Superior temporal gyrus (tissue), 1 donor: ENCODE results near the gene CATSPERD.
A peak's percentile ranks its signal among the peaks of the same experiment; 100 is the strongest.

Source experiments
- DNase-seq: peaks from one replicate; pipeline ENCODE4 v3.0.0-alpha.2; 2016; ENCODE audit errors: extremely low spot score

The CATSPERD gene

DNA sequence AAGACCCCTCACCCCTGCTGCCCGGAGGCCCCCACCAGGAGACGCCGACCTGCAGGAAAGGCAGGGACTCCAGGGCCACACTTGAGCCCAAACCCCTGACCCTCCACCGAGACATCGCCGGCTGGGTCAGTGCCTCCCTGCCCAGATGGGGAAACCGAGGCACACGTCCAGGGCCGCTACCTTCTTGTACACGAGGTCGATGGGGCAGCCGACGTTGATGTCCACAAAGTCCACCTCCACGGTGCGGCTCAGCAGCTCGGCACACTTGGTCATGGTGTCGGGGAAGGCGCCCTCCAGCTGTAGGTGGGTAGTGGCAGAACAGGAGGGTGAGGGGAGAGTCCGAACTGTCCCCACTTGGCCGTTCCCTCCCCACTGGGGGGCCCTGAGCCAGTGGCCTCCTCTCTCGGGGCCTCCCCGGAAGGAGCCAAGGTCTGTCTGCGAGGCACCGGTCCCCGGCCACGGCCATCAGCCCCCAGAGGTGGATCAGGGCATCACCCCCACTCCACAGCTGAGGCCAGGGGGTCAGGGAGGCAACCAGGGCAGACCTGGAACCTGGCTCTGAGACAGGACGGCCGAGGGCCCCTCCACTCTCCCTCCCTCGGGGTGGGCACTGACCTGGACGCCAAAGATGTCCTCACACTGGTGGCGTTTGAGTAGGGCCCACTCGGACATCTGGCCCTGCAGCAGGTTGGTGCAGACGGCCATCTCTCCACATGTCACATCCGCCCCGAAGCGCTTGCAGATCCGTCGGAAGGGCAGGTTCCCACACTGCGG is 67.2 kb downstream of the CATSPERD start:
- DNase-seq, result no peak

GRCh38 chr19:5788422-5788821 is 68.0 kb downstream of the CATSPERD start:
- no peak for DNase-seq

- DNase-seq, result no peak
These were observed 68.9 kb downstream of the CATSPERD start for GRCh38 chr19:5789351-5789761.

- DNase-seq, result no peak
These were observed 69.6 kb downstream of the CATSPERD start for GRCh38 chr19:5789886-5790558.

- peak; percentile 99 for DNase-seq
These were observed 70.4 kb downstream of the CATSPERD start, which contains the start of gene DUS3L for GRCh38 chr19:5790559-5791520. DUS3L (minus strand) TSS chr19:5791163; CDS start chr19:5791141, 22 bp downstream.

GRCh38 chr19:5792224-5792623 is 71.8 kb downstream of the CATSPERD start:
- DNase-seq, result no peak

GRCh38 chr19:5793188-5793587 is 72.8 kb downstream of the CATSPERD start:
- DNase-seq, result no peak

DNA sequence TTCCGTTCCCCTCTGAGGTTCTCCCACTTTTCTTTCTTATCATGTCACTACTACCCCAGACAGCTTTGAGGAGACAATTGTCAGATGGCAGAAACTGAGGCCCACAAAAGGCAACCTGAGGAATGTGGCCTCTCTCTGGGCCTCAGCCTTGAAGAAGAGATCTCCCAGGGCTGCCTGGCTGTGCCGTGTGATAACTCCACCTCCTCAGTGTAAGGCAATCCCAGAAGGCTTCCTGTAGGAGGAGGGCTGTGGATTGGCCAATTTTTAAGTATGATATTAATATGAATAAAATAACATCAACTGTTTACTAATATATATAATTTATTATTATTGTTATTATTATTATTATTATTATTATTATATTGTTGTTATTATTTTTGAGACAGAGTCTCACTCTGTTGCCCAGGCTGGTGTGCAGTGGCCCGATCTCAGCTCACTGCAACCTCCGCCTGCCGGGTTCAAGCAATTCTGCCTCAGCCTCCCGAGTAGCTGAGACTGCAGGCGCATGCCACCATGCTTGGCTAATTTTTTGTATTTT is 75.0 kb downstream of the CATSPERD start:
- DNase-seq, result no peak

DNA sequence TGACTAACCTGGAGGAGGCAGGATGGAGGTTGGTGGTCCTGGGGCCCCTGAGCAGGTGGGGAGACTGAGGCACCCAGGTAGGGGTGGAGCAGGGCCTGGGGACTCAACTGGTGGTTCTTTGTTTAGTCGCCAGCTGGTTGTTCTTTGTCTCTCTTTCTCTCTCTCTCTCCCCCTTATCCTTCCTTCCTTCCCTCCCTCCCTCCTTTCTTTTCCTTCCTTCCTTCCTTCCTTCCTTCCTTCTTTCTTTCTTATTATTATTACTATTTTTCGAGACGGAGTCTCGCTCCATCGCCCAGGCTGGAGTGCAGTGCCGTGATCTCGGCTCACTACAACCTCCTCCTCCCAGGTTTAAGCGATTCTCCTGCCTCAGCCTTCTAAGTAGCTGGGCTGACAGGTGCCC is 77.8 kb downstream of the CATSPERD start:
- no peak for DNase-seq

DNA sequence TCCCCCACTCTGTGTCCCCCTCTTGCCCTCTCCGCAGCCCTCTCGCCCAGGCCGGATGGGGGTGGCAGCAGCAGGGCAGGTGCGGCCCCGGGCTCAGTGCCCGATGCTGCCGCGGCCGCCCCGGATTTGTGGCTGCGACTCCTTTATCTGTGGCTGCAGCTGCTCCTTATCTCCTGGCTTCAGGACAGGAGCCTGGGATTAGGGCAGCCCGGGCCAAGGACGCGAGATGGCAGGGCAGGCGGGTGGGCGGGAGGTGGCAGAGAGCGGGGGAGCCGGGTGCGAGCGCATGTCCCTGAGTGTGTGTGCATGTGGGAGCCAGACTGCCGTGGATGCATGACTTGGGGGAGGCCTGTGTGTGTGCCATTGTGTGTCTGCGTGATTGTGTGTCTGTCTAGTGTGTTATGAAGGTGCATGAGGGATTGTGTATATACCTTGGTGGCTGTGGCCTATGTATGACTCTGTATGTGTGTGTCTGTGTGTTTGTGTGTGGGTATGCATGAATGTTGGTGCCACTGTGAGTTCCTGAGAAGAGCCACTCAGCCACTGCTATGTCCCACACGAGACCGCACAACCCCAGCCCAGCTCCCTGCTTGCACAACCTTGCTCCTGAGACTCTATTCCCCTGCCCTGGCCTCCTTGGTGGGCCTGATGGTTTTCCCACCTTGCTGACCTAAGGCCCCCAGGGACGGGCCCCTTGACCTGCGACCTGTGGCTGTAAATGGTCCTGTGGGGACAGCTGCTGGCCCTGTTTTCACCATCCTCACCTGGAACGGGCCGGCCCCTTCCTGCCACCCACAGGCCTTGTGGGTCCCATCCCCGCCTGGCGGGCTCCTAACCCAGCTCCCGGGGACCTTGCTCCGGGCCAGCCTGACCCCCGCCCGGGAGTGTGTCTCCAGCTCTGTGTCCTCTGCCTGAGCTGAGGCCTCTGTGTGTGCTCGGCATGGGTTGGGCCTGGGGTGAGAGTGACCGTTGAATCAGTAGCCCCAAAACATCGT is 79.1 kb downstream of the CATSPERD start:
- no peak for DNase-seq

DNA sequence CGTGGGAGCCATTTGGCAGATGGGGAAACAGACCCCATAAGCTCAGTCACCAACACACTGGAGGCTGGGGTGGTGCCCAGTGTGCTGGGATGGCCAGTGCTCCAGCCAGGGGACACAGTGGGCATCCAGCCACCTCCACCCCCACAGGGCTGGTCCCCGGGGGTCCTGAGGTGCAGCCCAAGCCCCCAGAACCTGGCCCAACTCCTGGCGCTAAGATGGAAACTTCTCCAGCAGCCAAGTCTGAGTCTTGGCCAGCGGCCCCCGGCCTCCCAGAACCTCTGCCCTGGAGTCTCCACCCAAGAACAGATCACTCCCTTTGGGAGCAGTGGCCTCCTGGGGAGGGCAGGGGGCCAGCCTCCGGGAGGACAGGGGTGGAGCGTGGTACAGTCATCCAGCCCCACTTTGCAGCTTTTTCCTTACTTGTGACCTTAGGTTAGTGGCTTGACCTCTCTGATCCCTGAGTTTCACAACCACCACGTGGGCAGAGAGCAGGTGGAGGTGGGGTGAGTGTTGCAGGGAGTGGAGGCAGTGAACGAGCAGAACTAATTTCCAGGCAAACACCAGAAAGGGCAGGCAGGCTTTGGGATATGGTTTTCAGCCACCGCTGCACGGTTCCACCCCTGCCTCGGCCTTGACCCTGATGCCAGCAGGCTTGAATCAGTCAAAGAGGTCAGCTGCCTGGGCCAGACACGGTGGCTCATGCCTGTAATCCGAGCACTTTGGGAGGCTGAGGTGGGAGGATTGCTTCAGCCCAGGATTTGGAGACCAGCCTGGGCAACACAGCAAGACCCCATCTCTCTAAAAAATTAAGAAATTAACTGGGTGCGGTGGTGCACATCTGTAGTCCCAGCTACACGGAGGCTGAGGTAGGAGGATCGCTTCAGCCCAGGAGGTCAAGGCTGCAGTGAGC is 80.2 kb downstream of the CATSPERD start:
- no peak for DNase-seq

DNA sequence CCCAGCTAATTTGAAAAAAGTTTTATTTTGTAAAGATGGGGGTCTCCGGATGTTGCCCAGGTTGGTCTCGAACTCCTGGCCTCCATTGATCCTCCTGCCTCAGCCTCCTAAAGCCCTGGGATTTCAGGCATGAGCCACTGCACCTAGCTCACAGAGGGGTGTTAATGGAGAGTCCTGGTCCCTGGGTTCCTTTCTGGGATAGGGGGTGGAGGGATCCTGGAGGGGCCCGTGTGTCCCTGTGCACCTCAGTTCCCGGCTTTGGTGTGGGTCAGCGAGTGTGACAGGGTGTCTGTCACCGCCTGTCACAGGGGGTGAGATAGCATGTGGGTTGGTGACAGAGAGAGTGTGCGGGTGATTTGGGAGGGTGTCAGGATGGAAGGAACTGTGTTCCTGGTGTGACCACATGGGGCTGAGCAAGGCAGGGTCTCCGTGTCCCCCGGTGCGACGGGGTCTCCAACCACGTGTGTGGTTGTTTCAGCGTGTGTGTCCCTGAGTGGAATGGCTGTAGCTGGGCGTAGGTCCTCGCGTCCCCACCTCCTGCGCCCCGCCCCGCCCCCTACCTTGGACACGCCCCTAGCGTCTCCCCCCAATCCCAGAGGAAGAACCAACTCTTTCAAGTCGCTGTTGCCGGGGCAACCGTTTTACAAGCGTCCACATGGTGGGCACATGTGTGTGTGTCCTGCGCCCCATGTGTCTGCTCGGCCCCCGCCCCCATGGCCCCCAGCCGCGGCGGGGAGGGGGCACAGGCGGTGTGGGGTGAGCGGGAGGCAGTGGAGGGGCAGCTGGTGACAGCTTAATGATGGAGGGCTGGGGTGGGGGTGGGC is 81.6 kb downstream of the CATSPERD start:
- DNase-seq, result no peak

DNA sequence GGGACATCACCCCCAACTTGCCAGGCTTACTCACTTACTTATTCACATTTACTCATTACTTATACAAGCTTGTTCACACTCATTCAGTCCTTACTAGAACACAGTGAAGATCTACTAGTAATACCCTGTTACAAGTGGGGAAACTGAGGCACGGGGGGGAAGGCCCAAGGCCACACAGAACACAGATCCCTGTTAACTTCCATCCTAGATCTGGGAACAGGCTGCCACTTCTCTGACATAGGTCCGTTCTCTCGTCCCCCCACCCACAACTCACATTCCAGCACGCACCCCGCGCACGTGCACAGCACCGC is 83.0 kb downstream of the CATSPERD start:
- no peak for DNase-seq

DNA sequence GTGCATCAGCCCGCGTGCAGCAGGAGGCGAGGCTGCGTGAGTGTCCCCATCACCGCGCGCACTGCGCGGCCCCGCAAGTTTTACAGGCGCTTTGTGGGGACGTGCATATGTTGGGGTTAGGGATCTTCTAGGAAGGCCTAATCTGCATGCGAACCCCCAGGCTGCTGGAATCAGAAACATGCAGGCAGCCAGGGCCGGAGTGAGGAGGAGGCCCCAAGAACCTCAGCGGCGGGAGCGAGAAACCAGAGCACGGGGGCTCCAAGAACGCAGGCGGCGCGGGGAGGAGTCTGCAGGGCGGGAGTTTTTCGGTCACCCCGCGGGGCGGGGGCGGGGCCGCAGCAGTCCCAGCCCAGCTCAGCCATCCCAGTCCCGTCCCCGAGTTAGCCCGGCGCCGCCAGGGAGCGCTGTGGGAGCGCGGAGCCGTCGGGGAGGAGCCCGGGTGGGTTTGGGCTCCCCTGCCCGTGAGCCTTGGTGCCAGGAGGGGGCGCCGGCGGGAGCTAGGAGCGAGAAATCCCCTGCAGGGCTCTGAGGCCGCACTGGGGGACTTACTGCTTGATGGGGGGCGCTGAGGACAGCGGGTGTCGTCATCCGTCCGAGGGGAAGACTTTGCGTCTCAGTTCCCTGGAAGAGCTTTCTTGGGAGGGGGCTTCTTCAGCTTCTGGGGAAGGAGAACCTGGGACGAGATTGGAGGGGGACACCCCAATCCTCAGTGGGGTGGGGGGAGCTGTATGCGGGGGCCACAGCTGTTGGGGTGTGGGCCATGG is 83.5 kb downstream of the CATSPERD start:
- DNase-seq, result peak; percentile 15

- no peak for DNase-seq
These were observed 84.4 kb downstream of the CATSPERD start, which contains the start of gene NRTN for GRCh38 chr19:5804516-5805461. NRTN (plus strand) TSS chr19:5805067; CDS start chr19:5824166, 19,099 bp downstream.

DNA sequence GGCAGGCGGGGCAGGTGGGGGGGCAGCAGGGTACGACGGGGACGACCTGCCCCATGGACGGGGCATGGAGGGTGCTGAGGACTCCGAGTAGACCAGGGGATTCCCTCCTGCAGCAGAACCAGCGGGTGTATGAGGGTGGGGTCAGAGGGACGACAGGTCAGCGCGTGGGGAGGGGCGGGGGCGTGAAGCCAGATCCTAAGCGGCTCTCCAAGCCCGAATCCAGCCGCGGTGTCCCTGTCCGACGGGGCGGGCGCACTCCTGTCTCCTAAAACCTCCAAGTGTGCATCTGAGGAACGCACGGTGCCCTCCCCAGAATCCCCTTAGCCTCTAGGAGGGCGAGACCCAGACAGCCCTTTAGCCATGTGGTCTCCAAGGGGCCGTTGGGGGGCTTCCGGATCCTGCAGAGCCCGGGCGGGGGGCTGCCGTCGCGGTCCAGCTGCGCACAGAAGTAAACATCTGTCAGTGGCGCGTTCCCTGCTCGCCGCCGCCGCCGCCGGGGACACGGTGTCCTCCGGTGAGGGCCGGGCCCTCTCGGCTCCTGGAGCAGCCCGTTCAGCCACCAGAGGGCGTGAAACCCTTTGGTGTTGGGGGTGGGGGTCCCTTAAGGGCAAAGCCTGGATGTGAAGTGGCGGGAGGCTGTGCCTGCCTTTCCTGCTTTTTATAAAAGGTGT is 85.2 kb downstream of the CATSPERD start:
- DNase-seq, result peak; percentile 10
